HG02938 (cell line): ENCODE measurements around the gene FOXP1.
"Not testable (repeated sequence)": the region's sequence is repeated elsewhere in the genome, so short reads cannot be mapped to it uniquely, and the experiment has no call there.

Experiments used
- ATAC-seq: cut with Tn5 transposase; IDR thresholded peaks from one replicate; pipeline ENCODE4 v1.9.1; 2021; ENCODE audit warnings: mild to moderate bottlenecking, moderate library complexity; ENCODE audit not compliant: unreplicated experiment

The FOXP1 gene

DNA sequence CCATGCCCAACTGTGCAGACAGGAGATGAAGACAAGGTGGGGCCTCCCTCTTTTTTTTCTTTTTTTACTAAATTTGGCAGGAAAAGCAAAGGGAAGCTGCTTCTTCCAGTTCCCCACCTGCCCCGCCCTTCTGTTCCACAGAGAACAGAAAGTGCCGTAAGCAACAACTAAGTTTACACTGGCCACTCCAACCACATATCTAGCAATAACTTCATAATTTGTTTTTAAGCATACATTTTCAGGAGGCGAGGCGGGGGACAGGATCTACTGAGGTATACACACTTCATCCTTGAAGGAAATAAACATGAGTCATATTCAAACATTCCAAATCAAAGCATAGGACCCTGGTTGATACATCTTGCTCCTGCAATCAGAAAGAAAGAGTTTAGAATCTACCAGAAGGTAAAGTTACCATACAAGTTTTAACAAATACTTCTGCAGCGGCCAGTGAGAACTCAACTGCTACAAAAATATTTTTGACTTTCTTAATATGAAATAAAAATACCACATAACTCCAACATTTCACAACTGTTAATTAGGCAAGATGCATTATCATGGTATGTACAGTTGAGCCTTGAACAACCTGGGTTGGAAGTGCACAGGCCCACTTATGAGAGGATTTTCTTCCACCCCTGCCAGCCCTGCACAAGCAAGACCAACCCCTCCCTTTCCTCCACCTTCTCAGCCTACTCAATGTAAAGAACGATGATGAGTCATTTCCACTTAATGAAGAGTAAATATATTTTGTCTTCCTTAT is 50.7 kb downstream of the FOXP1 start:
- ATAC-seq, result no peak

DNA sequence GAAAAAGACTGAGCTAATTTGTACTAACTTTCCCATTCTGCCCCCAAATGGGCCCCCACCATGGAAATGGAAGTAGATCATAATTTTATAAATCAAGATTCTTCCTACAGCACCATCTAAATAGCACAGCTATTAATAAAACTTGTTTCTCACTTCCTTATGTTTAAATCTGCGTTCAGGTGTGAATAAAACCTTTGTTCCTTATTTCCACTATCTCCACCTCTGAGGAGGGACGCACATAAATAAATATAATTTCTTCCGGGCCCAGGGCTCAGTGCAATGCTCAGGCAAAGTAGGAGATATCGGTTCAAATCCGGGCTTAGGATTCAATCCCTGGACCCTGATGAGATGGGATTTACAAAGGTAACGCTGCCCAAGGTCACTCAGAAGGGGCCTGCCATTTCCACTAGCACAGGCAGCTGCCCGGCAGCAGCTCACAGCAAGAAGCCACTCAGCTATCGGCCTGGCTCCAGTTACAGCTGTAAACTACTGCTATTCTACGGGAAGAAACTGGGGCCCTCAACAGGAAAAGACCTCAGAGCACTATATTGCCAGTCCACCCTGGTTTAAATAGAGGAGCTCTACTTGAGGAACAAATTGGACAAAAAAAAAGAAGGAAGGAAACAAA is 52.5 kb downstream of the FOXP1 start:
- ATAC-seq, result no peak

DNA sequence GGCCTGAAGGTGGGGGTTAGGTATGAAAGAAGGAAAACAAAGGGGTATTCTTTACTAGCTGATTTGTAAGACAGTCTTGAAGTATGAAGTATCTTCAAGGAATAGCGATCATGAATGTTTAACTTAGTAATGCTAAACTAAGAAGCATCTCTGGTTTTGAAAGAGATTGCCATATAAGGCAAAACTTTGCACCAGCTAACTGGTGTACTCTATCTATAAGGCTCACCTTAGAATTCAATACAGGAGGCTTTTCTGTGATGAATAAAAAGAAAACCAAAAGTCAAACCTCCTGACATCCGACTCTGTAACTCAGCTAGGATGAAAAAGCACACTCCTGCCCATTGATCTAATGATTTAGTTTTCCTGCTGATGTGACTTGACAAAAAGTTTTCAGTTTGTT is 54.7 kb downstream of the FOXP1 start:
- ATAC-seq, result no peak

DNA sequence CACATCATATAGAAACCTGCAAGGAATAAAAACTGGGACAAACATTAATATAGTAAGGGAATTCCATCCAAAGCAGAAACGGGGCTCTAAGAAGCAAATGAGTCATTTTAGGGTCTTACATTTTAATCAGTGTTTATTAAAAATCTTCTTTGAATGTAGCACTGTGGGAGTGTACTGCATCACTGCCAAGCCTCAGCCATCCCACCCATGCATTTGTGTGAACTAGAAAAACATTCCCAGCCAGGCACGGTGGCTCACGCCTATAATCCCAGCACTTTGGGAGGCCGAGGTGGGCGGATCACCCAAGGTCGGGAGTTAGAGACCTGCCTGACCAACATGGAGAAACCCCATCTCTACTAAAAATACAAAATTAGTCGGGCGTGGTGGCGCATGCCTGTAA is 57.1 kb downstream of the FOXP1 start:
- not testable (repeated sequence) for ATAC-seq

DNA sequence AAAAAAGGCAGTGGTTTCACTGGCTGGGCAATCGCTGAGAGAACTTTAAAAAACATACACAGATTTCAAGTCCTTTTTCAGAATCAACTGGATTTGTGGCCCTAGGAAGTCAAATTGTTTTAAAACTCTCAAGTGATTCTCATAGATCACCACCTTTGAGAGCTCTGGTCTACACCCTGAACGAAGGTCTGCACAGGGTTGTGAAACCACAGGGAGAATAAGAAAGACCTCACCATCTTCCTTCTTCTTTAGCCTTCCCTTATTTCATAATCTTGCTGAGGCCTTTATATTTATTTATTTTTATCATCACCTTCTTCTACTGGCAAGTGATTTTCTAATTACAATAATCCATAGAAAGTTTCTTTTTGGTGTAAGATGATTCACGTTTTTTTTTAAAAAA is 58.1 kb downstream of the FOXP1 start:
- ATAC-seq, result no peak

DNA sequence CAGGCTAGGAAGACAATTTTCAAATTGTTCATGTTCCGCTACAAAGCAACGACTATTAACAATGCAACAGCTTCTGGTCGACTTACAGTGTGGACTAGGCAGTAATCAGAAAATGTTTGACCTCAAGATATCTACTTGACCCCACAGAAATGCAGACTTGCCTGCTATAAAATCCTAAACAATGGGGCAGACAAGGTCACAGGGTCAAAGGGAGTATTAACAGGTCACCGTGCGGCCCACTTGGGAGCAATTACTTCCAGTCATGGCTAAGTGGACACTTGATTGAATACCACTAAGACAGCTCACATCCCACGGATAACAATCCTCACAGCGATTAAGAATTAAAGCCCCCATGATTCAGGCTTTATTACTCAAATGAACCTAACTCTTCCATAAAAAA is 58.9 kb downstream of the FOXP1 start:
- ATAC-seq, result no peak

DNA sequence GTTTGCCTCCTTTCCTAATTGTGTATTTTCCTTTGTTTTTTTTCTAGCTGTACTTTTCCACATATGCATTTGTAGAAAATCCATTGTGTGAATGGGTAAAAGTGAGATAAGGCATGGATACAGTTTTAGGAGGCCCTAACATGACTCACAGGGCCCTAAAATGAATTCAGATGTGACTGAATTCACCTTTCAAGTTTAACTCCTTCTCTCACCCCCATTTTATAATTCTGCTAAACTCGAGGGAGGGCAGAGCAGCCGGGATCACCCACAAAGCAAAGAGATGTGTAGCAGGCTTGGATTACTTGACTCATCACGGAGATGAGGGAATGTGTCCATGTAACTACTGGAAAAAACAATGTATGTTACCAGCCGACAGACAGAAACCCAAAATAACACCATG is 59.9 kb downstream of the FOXP1 start:
- ATAC-seq, result no peak

DNA sequence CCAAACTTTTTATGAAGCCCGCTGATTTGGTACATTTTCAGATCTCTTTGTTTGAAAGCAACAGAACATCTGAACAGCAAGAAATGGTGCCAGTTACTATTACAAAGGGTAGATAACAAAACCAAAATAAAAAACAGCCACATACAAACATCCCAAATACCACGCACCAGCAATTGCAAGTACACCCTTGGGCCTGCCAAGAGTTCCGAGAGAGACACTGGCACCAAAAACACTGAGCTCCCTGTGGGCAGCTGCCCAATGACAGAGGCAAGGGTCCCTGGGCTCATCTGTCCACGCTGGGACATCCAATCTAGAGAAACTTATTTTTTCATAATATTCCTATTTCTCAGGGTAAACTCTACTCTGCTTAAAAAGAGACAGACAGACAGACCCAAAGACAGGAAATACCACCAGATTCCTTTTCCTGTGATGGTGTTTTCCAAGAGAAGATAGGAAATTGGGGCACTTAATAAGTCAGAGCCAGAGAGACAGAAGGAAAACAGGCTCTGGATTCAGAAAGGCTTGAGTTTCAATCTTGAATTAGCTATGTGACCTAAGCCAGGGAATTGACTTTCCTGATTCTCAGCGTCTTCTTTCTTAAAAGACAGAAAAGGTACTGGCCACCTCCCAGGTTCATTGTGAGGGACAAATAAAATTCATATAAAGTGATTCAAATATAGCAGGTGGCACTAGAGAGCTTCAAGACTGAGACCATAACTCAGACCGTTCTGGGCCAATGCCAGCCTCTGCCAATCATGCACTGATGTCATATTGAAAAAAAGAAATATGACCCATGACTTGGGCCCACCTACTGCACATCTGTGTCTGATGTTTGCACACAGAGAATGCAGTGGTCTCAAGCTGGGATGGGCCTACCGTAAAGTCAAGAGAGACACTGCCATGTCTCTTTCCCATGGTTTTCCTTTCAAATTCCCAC is 61.3 kb downstream of the FOXP1 start:
- no peak for ATAC-seq

DNA sequence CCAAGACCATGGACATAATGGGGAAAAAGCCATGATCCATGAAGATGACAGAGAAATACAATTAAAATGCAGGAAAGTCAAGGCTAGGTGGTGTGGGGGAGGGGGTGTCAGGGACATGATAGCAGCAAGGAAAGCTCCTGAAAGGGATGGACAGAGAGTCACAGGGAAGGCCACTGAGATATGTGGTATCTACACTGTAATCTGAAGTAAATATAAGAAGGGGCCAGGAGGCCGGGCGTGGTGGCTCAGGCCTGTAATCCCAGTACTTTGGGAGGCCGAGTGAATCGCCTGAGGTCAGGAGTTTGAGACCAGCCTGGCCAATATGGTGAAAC is 62.5 kb downstream of the FOXP1 start:
- ATAC-seq, result no peak

DNA sequence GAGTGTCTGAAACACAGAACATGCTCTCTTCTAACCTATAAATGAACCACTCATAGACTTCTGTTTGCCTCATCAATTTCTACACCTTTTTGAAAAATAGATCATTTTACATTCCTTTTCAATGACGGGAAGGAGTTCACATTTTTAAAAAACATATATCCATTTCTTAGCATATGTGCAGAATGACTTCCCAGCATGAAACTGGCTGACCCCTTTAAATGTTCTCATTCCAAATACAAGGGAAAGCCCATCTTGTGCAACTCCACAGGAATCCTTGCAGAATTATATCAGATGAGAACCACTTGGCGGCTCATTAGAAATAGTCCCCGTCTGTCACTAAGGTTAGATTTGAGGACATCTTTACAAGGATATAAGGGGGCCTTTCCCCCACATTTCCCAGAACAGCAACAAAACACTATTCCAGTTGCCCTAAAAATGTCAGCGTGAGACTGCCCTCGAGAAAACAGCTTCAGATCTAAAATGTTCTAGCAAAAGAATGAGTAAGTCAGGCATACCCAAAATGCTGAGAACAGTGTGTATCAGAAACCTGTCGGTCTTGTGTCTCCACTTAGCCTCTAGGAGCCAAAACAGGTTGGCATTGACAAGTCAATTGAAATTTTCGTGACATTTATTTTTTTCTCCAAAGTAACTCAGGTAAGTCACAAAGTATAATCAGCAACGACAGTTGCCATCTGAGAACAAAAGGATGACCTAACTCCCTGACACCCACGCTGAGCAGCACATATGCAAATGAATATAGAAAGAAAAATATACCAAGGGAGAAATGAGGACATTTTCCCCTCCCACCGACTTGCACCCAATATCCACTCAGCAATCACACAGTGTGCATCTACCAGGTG is 63.1 kb downstream of the FOXP1 start:
- no peak for ATAC-seq

DNA sequence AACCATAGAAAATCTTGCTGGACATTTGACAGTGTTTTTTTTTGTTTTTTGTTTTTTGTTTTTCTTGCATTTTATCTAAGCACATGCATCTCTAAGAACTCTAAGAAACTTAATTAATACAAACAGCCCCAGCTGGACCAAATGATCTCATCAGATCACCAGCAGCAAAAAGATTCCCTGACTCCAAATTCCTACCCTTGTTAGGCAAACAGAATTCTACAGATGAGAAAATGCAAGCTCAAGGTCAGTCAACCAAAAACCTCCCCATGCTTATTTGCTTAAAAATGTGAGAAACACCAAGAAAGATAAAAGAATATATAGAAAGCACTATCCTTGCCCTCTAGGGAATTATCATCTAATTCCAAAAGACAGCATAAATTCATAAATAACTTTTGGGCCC is 65.4 kb downstream of the FOXP1 start:
- no peak for ATAC-seq

DNA sequence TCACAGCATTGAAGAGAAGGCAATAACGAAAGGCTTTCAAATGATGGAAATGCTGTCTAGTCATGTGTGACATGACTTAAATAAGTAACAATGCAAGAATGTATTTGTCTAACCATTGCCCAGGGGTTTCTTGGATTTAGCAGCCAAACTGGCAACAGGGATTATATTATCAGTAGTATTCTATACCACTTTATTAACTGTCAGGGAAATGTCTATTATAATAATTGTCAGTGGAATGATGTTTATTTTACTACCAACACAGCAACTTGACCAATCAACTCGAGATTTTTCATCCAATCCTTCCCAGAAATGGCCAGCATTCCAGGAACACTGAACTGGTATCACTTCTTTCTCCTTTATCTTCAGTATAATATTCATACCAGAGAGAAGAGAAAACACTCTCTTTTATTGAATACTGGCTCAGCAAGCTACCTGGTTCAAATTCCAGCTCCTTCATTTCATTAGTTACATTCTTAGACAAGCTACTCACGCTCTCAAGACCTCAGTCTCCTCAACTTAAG is 66.2 kb downstream of the FOXP1 start:
- ATAC-seq, result no peak

DNA sequence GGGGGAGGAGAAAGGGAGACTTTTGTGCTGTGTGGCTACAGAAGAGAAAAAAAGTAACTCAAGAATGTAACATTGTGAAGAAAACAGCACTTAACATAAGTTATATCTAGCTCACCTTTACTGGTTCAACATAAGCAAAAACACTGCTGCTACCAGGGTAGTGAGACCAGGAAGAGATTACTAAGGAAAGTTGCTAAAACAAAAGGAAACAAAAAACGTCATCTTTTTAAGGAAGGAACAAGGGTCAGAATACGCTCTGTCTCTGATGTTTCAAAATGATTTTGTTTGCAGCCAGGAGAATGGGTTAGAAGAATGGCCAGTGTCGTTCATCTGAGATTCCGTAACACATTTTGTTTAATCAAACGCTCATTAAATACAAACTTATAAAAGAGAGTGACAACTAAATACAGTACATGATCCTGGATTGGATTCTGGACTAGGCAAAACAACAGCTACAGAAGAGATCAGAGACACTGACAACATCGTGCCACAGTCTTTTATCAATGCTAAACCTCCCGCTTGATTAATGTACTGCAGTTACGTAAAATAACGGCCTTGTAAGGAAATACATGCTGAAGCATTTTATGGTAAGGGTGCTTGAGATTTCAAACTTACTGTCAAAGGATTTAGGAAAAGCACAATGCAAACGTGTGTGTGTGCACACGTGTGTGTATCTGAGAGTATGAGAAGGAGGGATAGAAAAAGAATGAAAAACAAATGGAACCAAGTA is 67.7 kb downstream of the FOXP1 start:
- no peak for ATAC-seq

DNA sequence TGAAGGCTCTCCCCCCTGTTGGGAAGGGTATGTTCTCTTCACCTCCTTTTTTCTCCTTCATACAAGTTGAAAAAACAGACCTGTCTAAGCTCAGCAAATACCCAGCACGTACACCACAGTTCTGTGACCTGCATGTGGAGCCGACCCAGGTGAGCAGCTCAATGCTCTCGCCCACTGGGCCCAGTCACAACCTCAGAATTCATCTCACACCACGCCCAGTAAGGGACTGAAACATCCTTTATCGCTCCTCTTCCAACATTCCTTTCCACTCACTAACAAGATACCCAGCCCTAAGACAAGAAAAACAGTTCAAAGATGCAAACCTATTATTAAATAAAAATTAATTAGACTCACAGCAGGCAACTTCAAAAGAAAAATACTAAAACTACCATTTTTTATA is 68.9 kb downstream of the FOXP1 start:
- ATAC-seq, result no peak

DNA sequence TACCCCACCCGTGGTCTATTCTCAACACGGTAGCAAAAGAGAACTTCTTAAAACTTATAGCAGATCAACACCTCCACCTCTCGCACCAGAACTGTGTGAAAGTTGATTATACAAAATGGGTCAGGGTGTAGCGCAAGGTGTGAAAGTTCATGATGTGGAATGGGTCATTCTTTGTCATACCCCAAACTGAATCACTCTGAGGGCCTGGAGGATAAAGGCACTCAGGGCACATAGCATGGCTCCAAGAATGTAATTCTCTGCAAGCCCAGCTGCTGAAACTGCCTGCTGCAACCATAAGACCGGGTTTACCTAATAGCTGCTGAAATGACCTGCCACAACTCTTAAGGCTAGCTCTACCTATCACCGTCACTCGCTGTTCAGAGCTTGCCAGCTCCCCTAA is 70.0 kb downstream of the FOXP1 start:
- no peak for ATAC-seq

DNA sequence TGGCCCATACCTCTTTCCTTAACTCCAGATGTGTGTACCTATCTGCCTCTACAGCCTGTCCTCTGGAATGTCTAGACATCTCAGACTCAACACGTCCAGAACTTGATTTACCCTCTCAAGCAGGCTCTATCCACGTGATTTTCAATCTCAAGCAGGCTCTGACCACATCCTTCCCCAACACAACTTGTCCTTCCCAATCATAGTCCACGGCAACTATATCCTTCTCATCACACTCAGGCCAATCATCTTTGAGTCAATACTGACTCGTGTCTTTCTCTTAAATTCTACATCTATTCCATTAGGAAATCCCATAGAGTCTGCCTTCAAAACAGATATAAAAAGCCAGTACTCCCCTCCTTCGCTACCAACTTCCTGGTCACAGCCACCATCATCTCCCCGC is 70.4 kb downstream of the FOXP1 start:
- ATAC-seq, result no peak

DNA sequence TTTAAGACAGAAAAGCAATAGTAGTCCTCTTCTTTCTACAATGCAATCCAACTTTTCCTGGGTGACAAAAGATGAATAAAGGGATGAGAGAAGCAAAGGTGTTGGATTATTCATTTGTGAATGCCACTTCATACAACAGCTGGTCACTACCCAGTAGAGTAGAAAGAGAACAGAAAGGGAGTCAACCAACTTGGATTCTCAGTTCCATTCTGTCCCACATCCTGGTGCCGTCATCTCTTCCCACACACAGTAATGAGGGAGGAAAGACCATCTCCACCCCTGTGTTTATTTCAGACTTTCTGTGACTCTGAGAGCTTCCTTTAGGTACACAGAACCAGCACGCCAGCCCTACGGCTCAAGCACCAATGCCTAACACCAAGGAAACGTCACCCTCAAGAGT is 71.0 kb downstream of the FOXP1 start:
- ATAC-seq, result no peak

DNA sequence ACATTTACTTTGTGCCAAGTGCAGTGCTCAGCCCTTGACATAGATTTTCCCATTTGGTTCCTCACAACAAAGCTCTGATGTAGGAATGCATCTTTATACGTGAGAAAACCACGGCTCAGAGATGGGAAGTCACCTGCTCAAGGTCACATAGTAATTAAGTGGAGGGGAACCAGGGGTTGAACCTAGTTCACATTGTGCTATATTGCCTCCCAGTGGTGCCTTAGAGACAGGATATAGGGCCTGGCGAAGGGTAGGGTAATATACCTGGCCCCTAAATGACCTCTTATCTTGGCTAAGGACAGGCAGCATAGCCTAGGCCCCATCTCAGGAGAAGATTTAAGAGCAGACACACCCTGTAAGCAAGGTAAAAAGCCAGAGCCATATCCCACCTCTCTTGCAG is 71.5 kb downstream of the FOXP1 start:
- peak; percentile 51 for ATAC-seq

DNA sequence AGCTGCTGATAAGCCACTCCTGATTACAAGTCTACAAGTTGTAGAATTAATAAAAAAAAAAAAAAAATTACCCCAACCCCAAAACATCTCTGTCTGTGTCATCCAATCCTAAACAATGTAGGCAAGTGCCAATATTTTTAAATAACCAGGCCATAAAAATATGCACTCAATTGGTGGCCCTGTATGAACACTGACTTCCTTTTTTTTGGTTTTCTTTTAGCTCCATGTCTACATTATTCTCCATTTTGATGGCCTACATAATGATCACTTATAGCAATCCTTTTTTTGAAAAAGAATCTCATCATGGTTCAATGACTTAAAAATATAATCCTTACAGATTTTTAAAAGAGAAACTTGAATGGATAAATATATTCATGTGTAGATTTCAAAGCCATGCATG is 72.1 kb downstream of the FOXP1 start:
- ATAC-seq, result no peak

DNA sequence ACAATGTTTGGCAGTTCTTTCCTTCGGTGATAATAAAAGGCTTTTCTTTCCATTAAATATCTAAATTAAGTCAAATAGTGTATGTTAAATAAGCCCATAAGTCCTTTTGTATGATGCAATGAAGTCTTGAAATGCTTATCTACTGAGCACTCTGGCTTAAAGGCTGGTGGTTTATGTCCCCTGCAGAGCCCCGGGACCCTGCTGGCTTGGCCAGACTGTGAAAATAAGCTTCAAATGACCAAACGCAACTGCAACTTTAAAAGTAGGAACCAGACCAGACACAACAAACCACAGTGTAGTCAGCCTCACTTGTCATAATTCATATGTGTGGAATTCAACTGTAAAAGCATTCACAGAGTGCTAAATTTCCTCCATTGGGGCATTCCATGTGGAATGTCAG is 72.5 kb downstream of the FOXP1 start:
- no peak for ATAC-seq
